ENCODE results near the gene NFE2L2.
"Not testable (repeated sequence)": the region's sequence is repeated elsewhere in the genome, so short reads cannot be mapped to it uniquely, and the experiment has no call there.

Gene NFE2L2

DNA sequence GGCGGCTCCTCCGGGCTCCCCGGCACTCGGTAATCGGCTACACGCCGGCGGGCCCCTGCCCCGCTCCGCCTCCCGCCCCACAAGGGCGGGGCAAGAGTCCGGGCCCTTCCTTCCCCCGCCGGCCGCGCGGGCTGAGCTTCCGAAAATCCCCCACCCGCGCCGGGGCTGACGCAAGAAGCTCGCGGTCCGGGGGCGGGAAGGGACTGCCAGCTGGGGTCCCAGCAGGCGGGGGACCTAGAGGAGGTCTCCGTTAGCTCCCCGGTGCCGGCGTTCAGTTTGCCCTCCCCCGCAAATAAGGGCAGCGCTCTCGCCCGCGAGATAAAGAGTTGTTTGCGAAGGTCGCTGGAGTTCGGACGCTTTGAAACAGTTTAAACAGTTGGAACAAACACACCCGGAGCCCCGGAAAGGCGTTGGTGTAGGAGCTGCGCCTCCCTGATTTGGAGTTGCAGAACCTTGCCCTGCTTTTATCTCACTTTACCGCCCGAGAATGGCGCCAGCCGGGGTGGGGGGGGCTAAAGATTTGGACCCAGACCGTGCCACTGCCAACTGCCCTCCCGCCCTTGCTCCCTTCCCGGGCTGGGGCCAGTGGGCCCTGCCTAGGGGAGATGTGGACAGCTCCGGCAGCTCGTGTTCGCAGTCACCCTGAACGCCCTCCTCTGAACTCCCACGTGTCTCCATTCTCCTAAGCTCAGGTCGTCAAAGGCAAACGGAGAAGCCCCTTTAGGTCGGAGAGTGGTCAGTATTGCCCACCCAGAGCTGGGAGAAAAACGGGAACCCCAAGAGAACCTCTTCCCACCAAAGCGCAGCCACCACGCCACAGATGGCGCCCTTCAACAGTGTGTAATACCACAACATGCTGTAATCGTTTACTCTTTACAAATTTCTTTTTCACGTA lies at the start of gene NFE2L2:
Gene NFE2L2 (minus strand): TSS at position 35 of the 895 bp plus-strand sequence. CDS start 151 bp downstream, outside the sequence.
- H3K9ac ChIP-seq (ENCODE audit: insufficient read length) = peak within 1 kb of the TSS; percentile 98
- H3K9me3 ChIP-seq (ENCODE audit: low read depth, low read length) = no peaks in the 10 kb centered on the region
- TF ChIP-seq POLR2AphosphoS5 (IDR thresholded peaks at IDR 0.05; ENCODE audit: borderline replicate concordance, low read depth, low read length) (peak; percentile 83), EZH2 (IDR thresholded peaks at IDR 0.05) (no peak)
- peak within 1 kb of the TSS; percentile 98 for H3K27ac ChIP-seq
- H3K4me3 ChIP-seq = peak within 1 kb of the TSS; percentile 91
- no peak for DNase-seq (ENCODE audit: low read depth, low spot score)
- peaks cover 7% of the 10 kb centered on the region; the same call in 1 of the 2 replicates for H3K36me3 ChIP-seq (ENCODE audit: insufficient read depth, low read length)

DNA sequence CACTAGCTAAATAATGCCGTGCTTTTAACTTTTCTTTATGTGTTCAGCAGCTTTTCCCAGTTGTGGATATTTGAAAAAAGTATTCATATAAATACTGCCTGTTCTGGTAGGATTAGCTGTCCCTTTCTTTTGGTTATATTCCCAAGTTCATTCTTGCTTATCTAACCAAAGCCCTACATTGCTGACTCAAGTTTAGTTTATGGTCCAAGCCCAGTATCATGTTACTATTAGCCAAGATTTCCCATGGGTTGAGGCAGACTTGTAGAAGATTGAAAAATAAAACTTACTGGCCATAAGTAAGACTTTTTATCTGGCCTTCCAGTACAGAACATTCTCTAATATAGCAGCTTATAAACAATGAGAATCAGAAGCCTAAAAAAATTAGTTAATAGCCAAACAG lies 49.7 kb upstream of the NFE2L2 start:
- H3K9me3 ChIP-seq (ENCODE audit: low read depth, low read length) = no peaks in the 10 kb centered on the region
- no peak for DNase-seq (ENCODE audit: low read depth, low spot score)
- no peak overlapping the region for H3K4me3 ChIP-seq
- TF ChIP-seq FOXP2 (optimal IDR thresholded peaks at IDR 0.05; ENCODE audit: control extremely low read depth, extremely low read length, insufficient read depth) = no peak
- no peak for TF ChIP-seq POLR2AphosphoS5 (IDR thresholded peaks at IDR 0.05; ENCODE audit: borderline replicate concordance, low read depth, low read length)
- TF ChIP-seq EZH2 (IDR thresholded peaks at IDR 0.05) = no peak
- H3K9ac ChIP-seq (ENCODE audit: insufficient read length) = no peak overlapping the region
- no peak overlapping the region for H3K27ac ChIP-seq
- H3K36me3 ChIP-seq (ENCODE audit: insufficient read depth, low read length) = no peaks in the 10 kb centered on the region

DNA sequence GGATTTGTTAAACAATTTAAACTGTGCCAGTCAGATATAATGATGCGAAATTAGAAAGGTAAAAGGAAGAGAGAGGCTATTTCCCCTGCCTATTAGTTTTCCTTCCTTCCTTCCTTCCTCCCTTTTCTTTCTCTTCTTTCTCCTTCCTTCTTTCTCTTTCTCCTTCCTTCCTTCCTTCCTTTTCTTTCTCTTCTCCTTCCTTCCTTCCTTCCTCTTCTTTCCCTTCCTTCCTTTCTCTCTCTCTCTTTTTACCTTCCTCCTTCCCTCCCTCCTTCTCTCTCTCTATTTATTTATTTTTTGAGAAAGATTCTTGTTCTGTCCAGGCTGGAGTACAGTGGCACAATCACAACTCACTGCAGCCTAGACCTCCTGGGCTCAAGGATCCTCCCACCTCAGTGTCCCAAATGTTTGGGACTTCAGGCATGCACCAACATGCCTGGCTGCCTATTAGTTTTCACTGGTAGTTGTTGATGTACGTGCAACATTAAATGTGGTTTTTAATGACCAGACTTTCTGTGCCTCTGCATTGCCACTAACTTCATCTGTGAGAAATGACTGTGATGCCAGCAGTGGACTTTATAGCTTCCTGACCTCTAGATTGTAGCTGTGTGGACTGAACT lies 48.7 kb upstream of the NFE2L2 start:
- DNase-seq (ENCODE audit: low read depth, low spot score) = no peak
- no peak overlapping the region for H3K4me3 ChIP-seq
- H3K36me3 ChIP-seq (ENCODE audit: insufficient read depth, low read length) = no peaks in the 10 kb centered on the region
- H3K9ac ChIP-seq (ENCODE audit: insufficient read length) = no peak overlapping the region
- H3K9me3 ChIP-seq (ENCODE audit: low read depth, low read length) = no peaks in the 10 kb centered on the region
- TF ChIP-seq EZH2 (IDR thresholded peaks at IDR 0.05) = no peak
- no peak for TF ChIP-seq POLR2AphosphoS5 (IDR thresholded peaks at IDR 0.05; ENCODE audit: borderline replicate concordance, low read depth, low read length)
- no peak for TF ChIP-seq FOXP2 (optimal IDR thresholded peaks at IDR 0.05; ENCODE audit: control extremely low read depth, extremely low read length, insufficient read depth)
- no peak overlapping the region for H3K27ac ChIP-seq

DNA sequence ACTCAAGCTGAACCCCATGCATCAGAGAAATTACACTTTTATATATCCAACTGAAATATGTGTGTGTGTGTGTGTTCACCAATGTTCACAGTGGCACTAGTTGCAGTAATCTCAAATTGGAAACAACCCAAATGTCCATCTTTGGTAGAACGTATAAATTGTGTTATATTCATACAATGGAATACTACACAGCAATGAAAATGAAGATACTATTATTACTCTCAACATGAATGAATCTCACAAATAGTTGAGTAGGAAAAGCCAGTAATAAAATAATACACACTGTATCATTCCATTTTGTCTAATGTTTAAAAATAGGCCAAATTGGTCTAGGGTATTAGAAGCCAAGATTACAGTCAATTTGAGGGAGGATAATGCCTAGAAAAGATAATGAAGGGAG lies 48.0 kb upstream of the NFE2L2 start:
- no peaks in the 10 kb centered on the region for H3K36me3 ChIP-seq (ENCODE audit: insufficient read depth, low read length)
- H3K9ac ChIP-seq (ENCODE audit: insufficient read length) = no peak overlapping the region
- no peak overlapping the region for H3K27ac ChIP-seq
- H3K9me3 ChIP-seq (ENCODE audit: low read depth, low read length) = no peaks in the 10 kb centered on the region
- TF ChIP-seq FOXP2 (optimal IDR thresholded peaks at IDR 0.05; ENCODE audit: control extremely low read depth, extremely low read length, insufficient read depth) = no peak
- TF ChIP-seq EZH2 (IDR thresholded peaks at IDR 0.05) = no peak
- no peak for TF ChIP-seq POLR2AphosphoS5 (IDR thresholded peaks at IDR 0.05; ENCODE audit: borderline replicate concordance, low read depth, low read length)
- no peak overlapping the region for H3K4me3 ChIP-seq
- DNase-seq (ENCODE audit: low read depth, low spot score) = no peak

DNA sequence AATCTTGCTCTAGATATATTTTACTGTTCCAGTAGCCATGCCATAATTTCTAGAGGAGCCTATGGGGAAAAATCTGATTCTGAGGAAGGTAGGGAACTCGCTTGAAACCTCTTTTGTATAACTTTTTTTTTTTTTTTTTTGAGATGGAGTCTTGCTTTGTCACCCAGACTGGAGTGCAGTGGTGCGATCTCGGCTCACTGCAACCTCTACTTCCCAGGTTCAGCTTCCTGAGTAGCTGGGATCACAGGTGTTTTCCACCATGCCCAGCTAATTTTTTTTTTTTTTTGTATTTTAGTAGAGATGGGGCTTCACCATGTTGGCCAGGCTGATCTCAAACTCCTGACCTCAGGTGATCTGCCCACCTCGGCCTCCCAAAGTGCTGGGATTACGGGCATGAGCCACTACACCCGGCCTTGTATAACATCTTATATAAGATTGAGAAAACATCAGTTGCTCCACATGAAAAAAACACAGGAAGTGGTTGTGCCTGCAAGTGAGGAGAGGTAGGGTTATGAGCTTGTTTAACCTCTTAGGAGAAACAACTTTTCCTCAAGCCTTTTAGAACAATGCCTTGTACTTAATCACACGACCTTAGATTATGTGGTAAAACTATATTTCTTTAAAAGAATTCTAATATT lies 45.3 kb upstream of the NFE2L2 start:
- H3K9me3 ChIP-seq (ENCODE audit: low read depth, low read length); H3K9ac ChIP-seq (ENCODE audit: insufficient read length); H3K27ac ChIP-seq; H3K4me3 ChIP-seq; H3K36me3 ChIP-seq (ENCODE audit: insufficient read depth, low read length); DNase-seq (ENCODE audit: low read depth, low spot score): not testable (repeated sequence)

DNA sequence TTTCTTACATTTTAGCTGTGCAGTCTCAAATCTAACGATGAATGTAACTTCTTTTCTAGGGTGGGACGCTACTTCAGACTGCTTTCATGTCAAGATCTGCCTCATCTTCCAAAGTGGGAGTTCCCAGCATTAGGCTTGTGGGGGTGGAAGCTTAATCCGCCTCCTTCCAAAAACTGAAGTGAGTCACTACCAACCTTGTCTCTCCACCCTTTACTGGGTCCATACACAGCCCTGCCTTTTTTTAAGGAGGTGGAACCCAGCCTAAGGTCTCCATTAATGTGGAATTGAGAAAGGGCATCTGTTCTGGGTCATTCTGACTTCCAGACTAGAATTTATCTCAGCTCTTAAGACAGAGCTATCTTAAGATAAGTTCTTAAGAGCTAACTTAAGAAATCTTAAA lies 42.0 kb upstream of the NFE2L2 start:
- TF ChIP-seq POLR2AphosphoS5 (IDR thresholded peaks at IDR 0.05; ENCODE audit: borderline replicate concordance, low read depth, low read length) (no peak), FOXP2 (optimal IDR thresholded peaks at IDR 0.05; ENCODE audit: control extremely low read depth, extremely low read length, insufficient read depth) (no peak), EZH2 (IDR thresholded peaks at IDR 0.05) (no peak)
- Histone ChIP-seq H3K27ac (no peak overlapping the region), H3K36me3 (ENCODE audit: insufficient read depth, low read length) (no peaks in the 10 kb centered on the region)

DNA sequence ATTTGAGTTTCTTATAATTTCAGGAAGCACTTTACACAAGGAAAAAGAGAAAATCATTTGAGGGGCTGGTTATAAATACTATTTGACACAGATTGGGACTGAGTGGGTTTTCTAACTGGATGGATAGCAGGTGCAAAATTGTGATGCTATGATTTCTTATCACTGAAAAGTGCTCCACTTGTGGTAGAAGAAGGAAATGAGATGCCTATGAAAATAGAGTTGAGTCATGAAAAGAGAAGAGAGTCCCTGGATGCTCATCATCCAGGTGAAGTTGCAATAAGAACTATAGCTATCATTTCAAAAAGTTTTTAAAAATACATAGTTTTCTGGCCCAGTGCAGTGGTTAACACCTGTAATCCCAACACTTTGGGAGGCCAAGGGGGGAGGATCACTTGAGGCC lies 39.4 kb upstream of the NFE2L2 start:
- DNase-seq (ENCODE audit: low read depth, low spot score) = no peak
- no peak overlapping the region for H3K27ac ChIP-seq
- H3K4me3 ChIP-seq = no peak overlapping the region
- no peak overlapping the region for H3K9ac ChIP-seq (ENCODE audit: insufficient read length)
- H3K36me3 ChIP-seq (ENCODE audit: insufficient read depth, low read length) = no peaks in the 10 kb centered on the region
- TF ChIP-seq EZH2 (IDR thresholded peaks at IDR 0.05) (no peak), POLR2AphosphoS5 (IDR thresholded peaks at IDR 0.05; ENCODE audit: borderline replicate concordance, low read depth, low read length) (no peak), FOXP2 (optimal IDR thresholded peaks at IDR 0.05; ENCODE audit: control extremely low read depth, extremely low read length, insufficient read depth) (no peak)
- no peaks in the 10 kb centered on the region for H3K9me3 ChIP-seq (ENCODE audit: low read depth, low read length)

More for the DNA sequence above, 42.0 kb upstream of the NFE2L2 start:
- Histone ChIP-seq H3K9me3 (ENCODE audit: low read depth, low read length) (no peaks in the 10 kb centered on the region), H3K4me3 (no peak overlapping the region), H3K9ac (ENCODE audit: insufficient read length) (no peak overlapping the region)
- DNase-seq (ENCODE audit: low read depth, low spot score) = no peak

DNA sequence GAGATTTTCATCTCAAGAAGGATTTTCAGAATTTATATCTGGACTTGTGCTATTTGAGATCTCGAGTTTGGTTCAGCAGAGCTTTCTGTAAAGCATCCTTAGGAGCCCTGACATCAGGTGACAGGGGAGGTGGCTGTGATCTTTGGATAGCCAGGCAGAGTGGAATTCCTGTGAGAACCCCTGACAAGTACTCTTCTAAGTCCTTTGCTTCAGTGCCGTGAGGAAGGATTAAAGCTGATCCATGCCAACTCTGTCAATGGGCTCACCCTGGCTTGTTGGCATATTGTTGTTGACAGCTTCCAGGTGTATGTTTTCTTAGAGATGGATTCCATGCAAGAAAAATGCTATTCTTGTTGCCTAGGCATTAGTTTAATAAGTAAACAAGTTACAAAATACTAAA lies 38.0 kb upstream of the NFE2L2 start:
- TF ChIP-seq POLR2AphosphoS5 (IDR thresholded peaks at IDR 0.05; ENCODE audit: borderline replicate concordance, low read depth, low read length) (no peak), FOXP2 (optimal IDR thresholded peaks at IDR 0.05; ENCODE audit: control extremely low read depth, extremely low read length, insufficient read depth) (no peak), EZH2 (IDR thresholded peaks at IDR 0.05) (no peak)

More for the DNA sequence above, 38.0 kb upstream of the NFE2L2 start:
- Histone ChIP-seq H3K9me3 (ENCODE audit: low read depth, low read length) (no peaks in the 10 kb centered on the region), H3K9ac (ENCODE audit: insufficient read length) (no peak overlapping the region), H3K4me3 (no peak overlapping the region), H3K27ac (no peak overlapping the region), H3K36me3 (ENCODE audit: insufficient read depth, low read length) (no peaks in the 10 kb centered on the region)
- DNase-seq (ENCODE audit: low read depth, low spot score) = no peak

Measured in SK-N-MC (cell line).